CD4-positive, alpha-beta memory T cell (primary cell): ENCODE measurements around the gene SSBP3. TPM values are rescaled to one million over a fixed set of nuclear protein-coding genes. Genes with fewer than 3 reads are reported as not detected.
"Not testable (repeated sequence)": the region's sequence is repeated elsewhere in the genome, so short reads cannot be mapped to it uniquely, and the experiment has no call there.

ENCODE experiments used
- CTCF ChIA-PET: fragments of 350-600 bp; sonication (Branson Sonifier 250); formaldehyde crosslinking; loops from one replicate; lab custom pipeline; 2021; ENCODE audit warnings: inconsistent platforms; ENCODE audit not compliant: partially characterized antibody; lab: Charles Lee
- POLR2A ChIA-PET: fragments of 350-600 bp; sonication (Branson Sonifier 250); formaldehyde crosslinking; loops from one replicate; lab custom pipeline; 2021; ENCODE audit not compliant: partially characterized antibody; lab: Charles Lee
- DNase-seq, 5 donors: peaks; one replicate each; pipeline versions ENCODE4 v3.0.0 to v3.0.0-alpha.2; 2020 to 2022; ENCODE audit warnings: mixed read lengths in 1 of 5
- H3K27ac ChIP-seq: one replicate; pipeline ENCODE4 v1.7.0; 2013; ENCODE audit warnings: low read depth, low read length
- H3K27me3 ChIP-seq: 2 replicates; pipeline ENCODE4 v1.7.0; 2013; ENCODE audit warnings: mild to moderate bottlenecking, low read length, moderate library complexity; ENCODE audit not compliant: insufficient read depth
- H3K36me3 ChIP-seq: 2 replicates; pipeline ENCODE4 v1.7.0; 2013; ENCODE audit warnings: mild to moderate bottlenecking, low read length, moderate library complexity; ENCODE audit not compliant: insufficient read depth
- H3K4me1 ChIP-seq: 2 replicates; pipeline ENCODE4 v1.7.0; 2013; ENCODE audit warnings: mild to moderate bottlenecking, low read length, moderate library complexity; ENCODE audit not compliant: insufficient read depth
- H3K4me3 ChIP-seq, 2 donors: one replicate each; pipeline ENCODE4 v1.7.0; 2013; ENCODE audit warnings: low read length in 2 of 2, mild to moderate bottlenecking in 1 of 2
- H3K9me3 ChIP-seq, 2 donors: one replicate each; pipeline ENCODE4 v1.7.0; 2013; ENCODE audit warnings: low read length in 2 of 2, control low read depth in 1 of 2; ENCODE audit not compliant: control insufficient read depth in 1 of 2
- H3K27ac Mint-ChIP-seq, 7 donors: one replicate each; pipeline ENCODE4 v1.8.0; 2020 to 2021; ENCODE audit warnings: mixed read lengths in 7 of 7, mild to moderate bottlenecking in 6 of 7, inconsistent platforms in 3 of 7, moderate library complexity in 3 of 7
- H3K27me3 Mint-ChIP-seq, 2 donors: one replicate each; pipeline ENCODE4 v1.8.0; 2020 to 2021; ENCODE audit warnings: mixed read lengths in 2 of 2
- H3K36me3 Mint-ChIP-seq, 2 donors: one replicate each; pipeline ENCODE4 v1.8.0; 2020 to 2021; ENCODE audit warnings: mixed read lengths in 2 of 2, inconsistent platforms in 1 of 2, mild to moderate bottlenecking in 1 of 2
- H3K4me1 Mint-ChIP-seq, 4 donors: one replicate each; pipeline ENCODE4 v1.8.0; 2020 to 2021; ENCODE audit warnings: mixed read lengths in 4 of 4, mild to moderate bottlenecking in 1 of 4
- H3K4me3 Mint-ChIP-seq, 8 donors: one replicate each; pipeline ENCODE4 v1.8.0; 2020 to 2021; ENCODE audit warnings: mixed read lengths in 8 of 8, mild to moderate bottlenecking in 7 of 8, moderate library complexity in 6 of 8, inconsistent platforms in 3 of 8
- H3K9me3 Mint-ChIP-seq, 8 donors: one replicate each; pipeline ENCODE4 v1.8.0; 2020 to 2021; ENCODE audit warnings: mixed read lengths in 8 of 8, mild to moderate bottlenecking in 5 of 8, inconsistent platforms in 3 of 8, moderate library complexity in 1 of 8
- intact Hi-C: fragments of 100-400 bp; cut with micrococcal nuclease; formaldehyde crosslinking; loops from one replicate; pipeline ENCODE4 v1.15.1; 2023
- polyA plus RNA-seq, 2 donors: library from polyadenylated mRNA; unstranded; fragments of 300-500 nt; fragmentation: Illumina TruSeq; gene quantifications; one replicate each; pipeline ENCODE4 v1.2.3, GENCODE V29; 2021
- total RNA-seq, 2 experiments: library from RNA; stranded (reverse); gene quantifications; one replicate each; pipeline ENCODE4 v1.2.3, GENCODE V29; 2021

Gene SSBP3
- total and polyA plus RNA-seq, 4 experiments from 2014 or later: 10.9 to 87.6 (median 45.1) TPM

- peaks cover 1 to 16% (median 5%) of the 10 kb centered on the region in 4 donors for H3K4me1 Mint-ChIP-seq
- H3K36me3 ChIP-seq: peaks cover 45% of the 10 kb centered on the region
- H3K4me3 ChIP-seq: no peak overlapping the region
- H3K27me3 Mint-ChIP-seq: no peaks in the 10 kb centered on the region
- intact Hi-C loops: no loop called here
- H3K4me1 ChIP-seq: no peaks in the 10 kb centered on the region
- no peaks in the 10 kb centered on the region for H3K9me3 ChIP-seq
- no peak overlapping the region for H3K4me3 Mint-ChIP-seq
- no peaks in the 10 kb centered on the region for H3K27me3 ChIP-seq
- DNase-seq: no peak
- H3K27ac Mint-ChIP-seq: peak overlapping the region in 6 of 7 donors; percentile 20 to 78 (median 50)
- CTCF ChIA-PET: interaction anchor here (1.5 kb wide), 1 partner anchor 39 kb away, joined by 4 read pairs; no protein-coding TSS in a partner anchor
- POLR2A ChIA-PET: interaction anchor here (0.9 kb wide), 1 partner anchor 20 kb away, joined by 3 read pairs; the partner anchor contains the start of genes CYB5RL and MRPL37
- peaks cover 40 to 73% of the 10 kb centered on the region in 2 donors for H3K36me3 Mint-ChIP-seq
- H3K27ac ChIP-seq: no peak overlapping the region
- no peaks in the 10 kb centered on the region for H3K9me3 Mint-ChIP-seq
Observed at GRCh38 chr1:54220004-54220811, 186.0 kb downstream of the SSBP3 start.

GRCh38 chr1:54219688-54220003 is 186.5 kb downstream of the SSBP3 start:
- Histone ChIP-seq H3K36me3 (peaks cover 51% of the 10 kb centered on the region), H3K4me1 (no peaks in the 10 kb centered on the region), H3K27me3 (no peaks in the 10 kb centered on the region), H3K9me3 (no peaks in the 10 kb centered on the region), H3K4me3 (no peak overlapping the region), H3K27ac (no peak overlapping the region)
- H3K36me3 Mint-ChIP-seq: peaks cover 39 to 71% of the 10 kb centered on the region in 2 donors
- peaks cover 1 to 16% (median 5%) of the 10 kb centered on the region in 4 donors for H3K4me1 Mint-ChIP-seq
- intact Hi-C loops: no loop called here
- CTCF ChIA-PET: interaction anchor here (1.5 kb wide), 1 partner anchor 38 kb away, joined by 4 read pairs; no protein-coding TSS in a partner anchor
- DNase-seq: no peak
- POLR2A ChIA-PET: no interaction called here
- peak overlapping the region in 6 of 7 donors; percentile 20 to 78 (median 50) for H3K27ac Mint-ChIP-seq
- no peaks in the 10 kb centered on the region for H3K9me3 Mint-ChIP-seq
- H3K4me3 Mint-ChIP-seq: no peak overlapping the region
- no peaks in the 10 kb centered on the region for H3K27me3 Mint-ChIP-seq

GRCh38 chr1:54218883-54219687 is 187.1 kb downstream of the SSBP3 start:
- H3K36me3 ChIP-seq: peaks cover 57% of the 10 kb centered on the region
- no peaks in the 10 kb centered on the region for H3K9me3 ChIP-seq
- no peak overlapping the region for H3K4me3 Mint-ChIP-seq
- H3K4me1 Mint-ChIP-seq: peaks cover 1 to 16% (median 5%) of the 10 kb centered on the region in 4 donors
- DNase-seq: no peak
- H3K27me3 Mint-ChIP-seq: no peaks in the 10 kb centered on the region
- peaks cover 42 to 74% of the 10 kb centered on the region in 2 donors for H3K36me3 Mint-ChIP-seq
- H3K9me3 Mint-ChIP-seq: no peaks in the 10 kb centered on the region
- H3K4me3 ChIP-seq: no peak overlapping the region
- H3K4me1 ChIP-seq: no peaks in the 10 kb centered on the region
- H3K27ac ChIP-seq: no peak overlapping the region
- CTCF ChIA-PET: interaction anchor here (1.5 kb wide), 1 partner anchor 38 kb away, joined by 4 read pairs; no protein-coding TSS in a partner anchor
- no peaks in the 10 kb centered on the region for H3K27me3 ChIP-seq
- peak overlapping the region in 3 of 7 donors; percentile 2 to 63 (median 36) for H3K27ac Mint-ChIP-seq
- intact Hi-C loops: no loop called here
- POLR2A ChIA-PET: interaction anchor here (1.3 kb wide), 1 partner anchor 268 kb away, joined by 3 read pairs; no protein-coding TSS in a partner anchor

- Mint-ChIP-seq H3K9me3 (no peaks in the 10 kb centered on the region), H3K4me1 (peaks cover 0 to 8% (median 3%) of the 10 kb centered on the region in 4 donors), H3K27ac (no peak overlapping the region), H3K27me3 (no peaks in the 10 kb centered on the region), H3K36me3 (peaks cover 69 to 90% of the 10 kb centered on the region in 2 donors), H3K4me3 (no peak overlapping the region)
- H3K9me3 ChIP-seq: no peaks in the 10 kb centered on the region
- DNase-seq: no peak
- H3K4me1 ChIP-seq: peaks cover 9% of the 10 kb centered on the region
- H3K4me3 ChIP-seq: no peak overlapping the region
- H3K27me3 ChIP-seq: no peaks in the 10 kb centered on the region
- peaks cover 92% of the 10 kb centered on the region for H3K36me3 ChIP-seq
- CTCF ChIA-PET: no interaction called here
- intact Hi-C loops: no loop called here
- POLR2A ChIA-PET: no interaction called here
- H3K27ac ChIP-seq: no peak overlapping the region
Observed at GRCh38 chr1:54215523-54215922, 190.7 kb downstream of the SSBP3 start.

GRCh38 chr1:54212872-54213271 is 193.3 kb downstream of the SSBP3 start:
- H3K4me1 ChIP-seq: peaks cover 9% of the 10 kb centered on the region
- Mint-ChIP-seq H3K27me3 (no peaks in the 10 kb centered on the region), H3K9me3 (no peaks in the 10 kb centered on the region), H3K4me1 (peaks cover 0 to 5% (median 2%) of the 10 kb centered on the region in 4 donors), H3K27ac (peak overlapping the region in 2 of 7 donors; percentile 32 to 68), H3K36me3 (peaks cover 69 to 87% of the 10 kb centered on the region in 2 donors), H3K4me3 (no peak overlapping the region)
- DNase-seq: no peak
- ChIA-PET POLR2A (interaction anchor here (1.5 kb wide), 1 partner anchor 13 kb away, joined by 3 read pairs; the partner anchor contains the start of genes CYB5RL and MRPL37), CTCF (no interaction called here)
- no peaks in the 10 kb centered on the region for H3K27me3 ChIP-seq
- intact Hi-C loops: no loop called here
- no peak overlapping the region for H3K4me3 ChIP-seq
- H3K9me3 ChIP-seq: no peaks in the 10 kb centered on the region
- peaks cover 91% of the 10 kb centered on the region for H3K36me3 ChIP-seq
- H3K27ac ChIP-seq: no peak overlapping the region

- H3K9me3 ChIP-seq, POLR2A ChIA-PET, H3K4me3 ChIP-seq, H3K4me1 ChIP-seq, intact Hi-C loops, H3K27me3 ChIP-seq, H3K27me3 Mint-ChIP-seq, H3K4me3 Mint-ChIP-seq, CTCF ChIA-PET, DNase-seq, H3K9me3 Mint-ChIP-seq, H3K27ac ChIP-seq: not testable (repeated sequence)
- Mint-ChIP-seq H3K27ac (peak overlapping the region in 1 of 7 donors; percentile 4), H3K4me1 (peaks cover 0 to 11% (median 7%) of the 10 kb centered on the region in 4 donors), H3K36me3 (peaks cover 56 to 78% of the 10 kb centered on the region in 2 donors)
- H3K36me3 ChIP-seq: peaks cover 67% of the 10 kb centered on the region
Observed at GRCh38 chr1:54207896-54208295, 198.3 kb downstream of the SSBP3 start.

- peaks cover 50 to 77% of the 10 kb centered on the region in 2 donors for H3K36me3 Mint-ChIP-seq
- POLR2A ChIA-PET: no interaction called here
- peaks cover 6% of the 10 kb centered on the region for H3K4me1 ChIP-seq
- H3K4me3 ChIP-seq: no peak overlapping the region
- CTCF ChIA-PET: no interaction called here
- H3K27me3 ChIP-seq: no peaks in the 10 kb centered on the region
- H3K4me3 Mint-ChIP-seq: no peak overlapping the region
- H3K9me3 Mint-ChIP-seq: no peaks in the 10 kb centered on the region
- H3K27ac ChIP-seq: no peak overlapping the region
- H3K36me3 ChIP-seq: peaks cover 61% of the 10 kb centered on the region
- peaks cover 2 to 16% (median 13%) of the 10 kb centered on the region in 4 donors for H3K4me1 Mint-ChIP-seq
- H3K27me3 Mint-ChIP-seq: no peaks in the 10 kb centered on the region
- DNase-seq: no peak
- intact Hi-C loops: no loop called here
- H3K27ac Mint-ChIP-seq: peak overlapping the region in 1 of 7 donors; percentile 4
- no peaks in the 10 kb centered on the region for H3K9me3 ChIP-seq
Observed at GRCh38 chr1:54207287-54207686, 198.9 kb downstream of the SSBP3 start.
